PC-9 (cell line): ENCODE results near the gene TIGD1. TPM values are rescaled to one million over a fixed set of nuclear protein-coding genes. Genes with fewer than 3 reads are reported as not detected.

Experiments used
- BruUV-seq: library from RNA; stranded (reverse); fragments of 400-500 nt; replicated peaks from 2 replicates; lab custom pipeline; 2021; lab: Mats Ljungman, UMichigan
- CTCF ChIA-PET: fragments of 300-600 bp; sonication (Branson Sonifier 250); formaldehyde crosslinking; loops from one replicate; lab custom pipeline; 2022; ENCODE audit warnings: antibody characterized with exemption; lab: Charles Lee
- POLR2A ChIA-PET: fragments of 300-600 bp; sonication (Branson Sonifier 250); formaldehyde crosslinking; loops from one replicate; lab custom pipeline; 2022; ENCODE audit warnings: antibody characterized with exemption; ENCODE audit not compliant: unreplicated experiment; lab: Charles Lee
- DNase-seq, 2 experiments: peaks; one replicate each; pipeline versions ENCODE4 v3.0.0 to v3.0.0-alpha.2; 2015 to 2022; ENCODE audit warnings: mixed read lengths in 1 of 2
- H2AFZ ChIP-seq: fragments of 200-600 bp; sonication (generic); 2 replicates; pipeline ENCODE4 v1.8.1; 2017; ENCODE audit warnings: antibody characterized with exemption
- H3F3A ChIP-seq: fragments of 200-600 bp; sonication (generic); 2 replicates; pipeline ENCODE4 v1.8.1; 2017; ENCODE audit warnings: antibody characterized with exemption, mild to moderate bottlenecking, low read depth; ENCODE audit not compliant: insufficient read depth
- H3K27ac ChIP-seq: fragments of 200-600 bp; sonication (generic); 2 replicates; pipeline ENCODE4 v1.6.1; 2016; ENCODE audit warnings: mixed run types
- H3K27me3 ChIP-seq: fragments of 200-600 bp; sonication (generic); 2 replicates; pipeline ENCODE4 v1.6.1; 2016; ENCODE audit warnings: low read depth, mixed run types; ENCODE audit not compliant: insufficient read depth
- H3K36me3 ChIP-seq: fragments of 200-600 bp; sonication (generic); 2 replicates; pipeline ENCODE4 v1.6.1; 2016; ENCODE audit warnings: low read depth, mixed run types
- H3K4me1 ChIP-seq: fragments of 200-600 bp; sonication (generic); replicated peaks from 2 replicates; pipeline ENCODE4 v1.6.1; 2016; ENCODE audit warnings: mixed run types; ENCODE audit not compliant: insufficient read depth
- H3K4me2 ChIP-seq: fragments of 200-600 bp; sonication (generic); 2 replicates; pipeline ENCODE4 v1.6.1; 2017; ENCODE audit warnings: mixed run types
- H3K4me3 ChIP-seq: fragments of 200-600 bp; sonication (generic); 2 replicates; pipeline ENCODE4 v1.6.1; 2016; ENCODE audit warnings: mixed run types
- H3K79me2 ChIP-seq: fragments of 200-600 bp; sonication (generic); 2 replicates; pipeline ENCODE4 v1.6.1; 2017; ENCODE audit warnings: low read depth, mixed run types
- H3K9me2 ChIP-seq: fragments of 200-600 bp; sonication (generic); 2 replicates; pipeline ENCODE4 v1.8.1; 2017; ENCODE audit warnings: mild to moderate bottlenecking; ENCODE audit not compliant: insufficient read depth
- H3K9me3 ChIP-seq: fragments of 200-600 bp; sonication (generic); 2 replicates; pipeline ENCODE4 v1.8.1; 2016; ENCODE audit warnings: low read depth; ENCODE audit not compliant: insufficient read depth
- H4K20me1 ChIP-seq: fragments of 200-600 bp; sonication (generic); 2 replicates; pipeline ENCODE4 v1.8.1; 2017; ENCODE audit not compliant: insufficient read depth
- CTCF ChIP-seq: fragments of 200-600 bp; sonication (generic); conservative IDR thresholded peaks from 2 replicates; pipeline ENCODE4 v1.6.1; 2017; ENCODE audit warnings: mixed run types, antibody characterized with exemption, mild to moderate bottlenecking, moderate library complexity
- EZH2 ChIP-seq: fragments of 200-600 bp; sonication (generic); IDR thresholded peaks from 2 replicates; pipeline ENCODE4 v1.8.0; 2017; ENCODE audit warnings: antibody characterized with exemption, low read depth
- intact Hi-C: fragments of 100-400 bp; cut with micrococcal nuclease; formaldehyde crosslinking; loops from one replicate; pipeline ENCODE4 v1.10.0; 2022; ENCODE audit not compliant: unreplicated experiment
- total RNA-seq: library from RNA; stranded (reverse); gene quantifications from 2 replicates; pipeline ENCODE4 v1.2.3, GENCODE V29; 2021

Gene TIGD1
- total RNA-seq, 1 experiment from 2014 or later, result 12.7 TPM

GRCh38 chr2:232521959-232522622 is 28.3 kb downstream of the TIGD1 start:
- Histone ChIP-seq H3K27me3 (peaks cover 55% of the 10 kb centered on the region), H3K4me3 (no peak overlapping the region), H2AFZ (no peak overlapping the region), H3K79me2 (no peaks in the 10 kb centered on the region), H4K20me1 (no peaks in the 10 kb centered on the region), H3K36me3 (no peaks in the 10 kb centered on the region), H3K9me2 (no peaks in the 10 kb centered on the region), H3K9me3 (no peaks in the 10 kb centered on the region), H3F3A (no peaks in the 10 kb centered on the region), H3K27ac (no peak overlapping the region), H3K4me1 (no peaks in the 10 kb centered on the region), H3K4me2 (no peak overlapping the region)
- DNase-seq, result peak in 1 of 2 experiments; percentile 58
- TF ChIP-seq EZH2 (no peak), CTCF (peak; percentile 75)
- intact Hi-C loops, result loop anchor here (2.0 to 10.0 kb wide), 3 partner anchors 75 to 617 kb away; no protein-coding TSS in a partner anchor
- ChIA-PET POLR2A (no interaction called here), CTCF (interaction anchor here (0.6 kb wide), 2 partner anchors 70 to 638 kb away, joined by 3 to 7 read pairs; no protein-coding TSS in a partner anchor)
- no TSS peak for BruUV-seq

- BruUV-seq, result no TSS peak
- H3K4me3 ChIP-seq, result no peak overlapping the region
- H3K27me3 ChIP-seq, result peaks cover 55% of the 10 kb centered on the region
- H3K36me3 ChIP-seq, result no peaks in the 10 kb centered on the region
- H3K4me1 ChIP-seq, result no peaks in the 10 kb centered on the region
- no peak for TF ChIP-seq CTCF
- TF ChIP-seq EZH2, result no peak
- ChIA-PET CTCF (interaction anchor here (0.6 kb wide), 1 partner anchor 219 kb away, joined by 3 read pairs; no protein-coding TSS in a partner anchor), POLR2A (no interaction called here)
- no peaks in the 10 kb centered on the region for H3F3A ChIP-seq
- no peaks in the 10 kb centered on the region for H3K9me3 ChIP-seq
- no peak overlapping the region for H3K27ac ChIP-seq
- no peak overlapping the region for H2AFZ ChIP-seq
- H4K20me1 ChIP-seq, result no peaks in the 10 kb centered on the region
- no peak for DNase-seq
- H3K9me2 ChIP-seq, result no peaks in the 10 kb centered on the region
- no peaks in the 10 kb centered on the region for H3K79me2 ChIP-seq
- intact Hi-C loops, result loop anchor here (10.0 kb wide), 2 partner anchors 196 to 616 kb away; no protein-coding TSS in a partner anchor
- no peak overlapping the region for H3K4me2 ChIP-seq
These were observed 29.3 kb downstream of the TIGD1 start for GRCh38 chr2:232521098-232521497.

GRCh38 chr2:232520489-232520888 is 29.9 kb downstream of the TIGD1 start:
- Histone ChIP-seq H3K36me3 (no peaks in the 10 kb centered on the region), H3K4me3 (no peak overlapping the region), H3K9me2 (no peaks in the 10 kb centered on the region), H3K4me1 (no peaks in the 10 kb centered on the region), H4K20me1 (no peaks in the 10 kb centered on the region), H3F3A (no peaks in the 10 kb centered on the region), H3K9me3 (no peaks in the 10 kb centered on the region), H3K27ac (no peak overlapping the region), H3K79me2 (no peaks in the 10 kb centered on the region), H3K27me3 (peaks cover 55% of the 10 kb centered on the region), H2AFZ (no peak overlapping the region), H3K4me2 (no peak overlapping the region)
- POLR2A ChIA-PET, result no interaction called here
- no TSS peak for BruUV-seq
- DNase-seq, result no peak
- intact Hi-C loops, result loop anchor here (10.0 kb wide), 2 partner anchors 196 to 616 kb away; no protein-coding TSS in a partner anchor
- CTCF ChIA-PET, result interaction anchor here (0.6 kb wide), 1 partner anchor 219 kb away, joined by 3 read pairs; no protein-coding TSS in a partner anchor
- TF ChIP-seq CTCF (no peak), EZH2 (no peak)
